Stimulated activated CD8-positive, alpha-beta memory T cell treated with anti-CD3 and anti-CD28 coated beads, Interleukin-4, amount 100 ng/mL, for 48 hours (primary cell): ENCODE results near the gene PADI6.
A peak's percentile ranks its signal among the peaks of the same experiment; 100 is the strongest.

Experiments used
- DNase-seq: peaks from one replicate; pipeline ENCODE4 v3.0.0-alpha.2; 2020

Gene PADI6

GRCh38 chr1:17437260-17437579 is 65.2 kb downstream of the PADI6 start:
- no peak for DNase-seq

- DNase-seq, result peak; percentile 68
Observed at GRCh38 chr1:17437580-17438317, 65.8 kb downstream of the PADI6 start.

- peak; percentile 88 for DNase-seq
Observed at GRCh38 chr1:17438318-17439249, 66.6 kb downstream of the PADI6 start.

- peak; percentile 73 for DNase-seq
Observed at GRCh38 chr1:17439250-17440073, 67.5 kb downstream of the PADI6 start, which contains the start of gene RCC2. Gene RCC2, minus strand, starts transcription at chr1:17439677. Its CDS starts 1,163 bp downstream, at chr1:17438514.

- no peak for DNase-seq
Observed at GRCh38 chr1:17440074-17440826, 68.3 kb downstream of the PADI6 start.

GRCh38 chr1:17440827-17441168 is 68.8 kb downstream of the PADI6 start:
- DNase-seq, result no peak

GRCh38 chr1:17441265-17441992 is 69.4 kb downstream of the PADI6 start:
- no peak for DNase-seq

GRCh38 chr1:17441993-17442357 is 70.0 kb downstream of the PADI6 start:
- DNase-seq, result no peak

GRCh38 chr1:17442841-17443240 is 70.8 kb downstream of the PADI6 start:
- no peak for DNase-seq

GRCh38 chr1:17447501-17447992 is 75.6 kb downstream of the PADI6 start:
- DNase-seq, result no peak
